ENCODE results near the gene KLHL17. TPM values are rescaled to one million over a fixed set of nuclear protein-coding genes. Genes with fewer than 3 reads are reported as not detected.

The KLHL17 gene
- total RNA-seq, 1 donor = 5.0 TPM

GRCh38 chr1:927748-928147 is 32.6 kb upstream of the KLHL17 start:
- DNase-seq (ENCODE audit: low read depth) = no peak
- no peak overlapping the region for H3K4me3 ChIP-seq (ENCODE audit: low read depth, low read length)
- no peak for TF ChIP-seq CTCF (IDR thresholded peaks at IDR 0.05; ENCODE audit: insufficient read depth, low read length)

- no peak overlapping the region for H3K4me3 ChIP-seq (ENCODE audit: low read depth, low read length)
- DNase-seq (ENCODE audit: low read depth) = no peak
- no peak for TF ChIP-seq CTCF (IDR thresholded peaks at IDR 0.05; ENCODE audit: insufficient read depth, low read length)
These were observed 31.3 kb upstream of the KLHL17 start for GRCh38 chr1:928825-929661.

GRCh38 chr1:929712-930632 is 30.4 kb upstream of the KLHL17 start:
- H3K4me3 ChIP-seq (ENCODE audit: low read depth, low read length) = no peak overlapping the region
- no peak for TF ChIP-seq CTCF (IDR thresholded peaks at IDR 0.05; ENCODE audit: insufficient read depth, low read length)
- no peak for DNase-seq (ENCODE audit: low read depth)

- DNase-seq (ENCODE audit: low read depth) = no peak
- H3K4me3 ChIP-seq (ENCODE audit: low read depth, low read length) = no peak overlapping the region
- TF ChIP-seq CTCF (IDR thresholded peaks at IDR 0.05; ENCODE audit: insufficient read depth, low read length) = no peak
These were observed 29.7 kb upstream of the KLHL17 start for GRCh38 chr1:930633-931138.

GRCh38 chr1:931380-932172 is 28.8 kb upstream of the KLHL17 start:
- H3K4me3 ChIP-seq (ENCODE audit: low read depth, low read length) = no peak overlapping the region
- TF ChIP-seq CTCF (IDR thresholded peaks at IDR 0.05; ENCODE audit: insufficient read depth, low read length) = no peak
- no peak for DNase-seq (ENCODE audit: low read depth)

- no peak for TF ChIP-seq CTCF (IDR thresholded peaks at IDR 0.05; ENCODE audit: insufficient read depth, low read length)
- no peak overlapping the region for H3K4me3 ChIP-seq (ENCODE audit: low read depth, low read length)
- DNase-seq (ENCODE audit: low read depth) = no peak
These were observed 28.2 kb upstream of the KLHL17 start for GRCh38 chr1:932173-932510.

Data from fibroblast of the aortic adventitia (primary cell).